CD4-positive, alpha-beta T cell (primary cell): ENCODE measurements around the gene DIAPH1. TPM values are rescaled to one million over a fixed set of nuclear protein-coding genes. Genes with fewer than 3 reads are reported as not detected.

ENCODE experiments used
- ATAC-seq: fragments of 200-7000 bp; cut with Tn5 transposase; one replicate; pipeline ENCODE4 v1.10.0; 2022; ENCODE audit warnings: mild to moderate bottlenecking; ENCODE audit not compliant: poor library complexity
- CTCF ChIA-PET: fragments of 350-600 bp; sonication (Branson Sonifier 250); formaldehyde crosslinking; loops from one replicate; lab custom pipeline; 2021; ENCODE audit warnings: antibody characterized with exemption, inconsistent platforms; lab: Charles Lee
- POLR2A ChIA-PET: fragments of 350-600 bp; sonication (Branson Sonifier 250); formaldehyde crosslinking; loops from one replicate; lab custom pipeline; 2021; ENCODE audit warnings: antibody characterized with exemption, inconsistent platforms; lab: Charles Lee
- DNase-seq, 14 experiments: peaks; one replicate each; pipeline ENCODE4 v3.0.0-alpha.2; 2013 to 2020; ENCODE audit warnings: mixed read lengths in 2 of 14
- H3K27ac ChIP-seq, 2 donors: one replicate each; pipeline versions ENCODE4 v1.5.1 to v1.7.0; 2013; ENCODE audit warnings: low read length in 2 of 2, low read depth in 1 of 2, mild to moderate bottlenecking in 1 of 2
- H3K27me3 ChIP-seq, 2 experiments: 1 replicate in 1 of 2; 2 replicates in 1 of 2; pipeline versions ENCODE4 v1.6.1 to v1.7.0; 2013; ENCODE audit warnings: low read length in 2 of 2, control low read depth in 1 of 2, mild to moderate bottlenecking in 1 of 2, moderate library complexity in 1 of 2; ENCODE audit not compliant: insufficient read depth in 2 of 2, control insufficient read depth in 1 of 2
- H3K36me3 ChIP-seq: one replicate; pipeline ENCODE4 v1.6.1; 2013; ENCODE audit warnings: low read length, control low read depth; ENCODE audit not compliant: insufficient read depth
- H3K4me1 ChIP-seq: one replicate; pipeline ENCODE4 v1.6.1; 2013; ENCODE audit warnings: low read length, control low read depth; ENCODE audit not compliant: insufficient read depth
- H3K4me3 ChIP-seq: one replicate; pipeline ENCODE4 v1.5.1; 2013; ENCODE audit warnings: mild to moderate bottlenecking, low read length, moderate library complexity
- H3K9me3 ChIP-seq, 2 experiments: 1 replicate in 1 of 2; 2 replicates in 1 of 2; pipeline versions ENCODE4 v1.6.1 to v1.7.0; 2013; ENCODE audit warnings: low read length in 2 of 2, mild to moderate bottlenecking in 2 of 2, control low read depth in 1 of 2, moderate library complexity in 1 of 2; ENCODE audit not compliant: control insufficient read depth in 1 of 2, insufficient read depth in 1 of 2
- H3K27ac Mint-ChIP-seq: one replicate; pipeline ENCODE4 v1.8.0; 2020; ENCODE audit warnings: mixed read lengths
- H3K27me3 Mint-ChIP-seq: one replicate; pipeline ENCODE4 v1.8.0; 2021; ENCODE audit warnings: mixed read lengths
- H3K36me3 Mint-ChIP-seq: one replicate; pipeline ENCODE4 v1.8.0; 2021; ENCODE audit warnings: low read depth, mixed read lengths
- H3K4me1 Mint-ChIP-seq: one replicate; pipeline ENCODE4 v1.8.0; 2021; ENCODE audit warnings: low read depth, mixed read lengths
- H3K4me3 Mint-ChIP-seq: one replicate; pipeline ENCODE4 v1.8.0; 2020; ENCODE audit warnings: mild to moderate bottlenecking, mixed read lengths
- H3K9me3 Mint-ChIP-seq: one replicate; pipeline ENCODE4 v1.8.0; 2020; ENCODE audit warnings: mixed read lengths
- CTCF ChIP-seq: fragments of 200-600 bp; IDR thresholded peaks from one replicate; pipeline ENCODE4 v1.8.0; 2022; ENCODE audit warnings: antibody characterized with exemption, mild to moderate bottlenecking
- intact Hi-C, 2 experiments: fragments of 100-400 bp; cut with DNase I in 1 of 2; cut with micrococcal nuclease in 1 of 2; formaldehyde crosslinking; loops; one replicate each; pipeline versions ENCODE4 v1.15.1 to v1.9.0; 2023 to 2025; cut with DNase I, micrococcal nuclease
- total RNA-seq, 174 experiments: library from RNA in 2 of 174; stranded (reverse) in 2 of 174; gene quantifications; one replicate each; pipeline ENCODE4 v1.2.3 and lab custom pipeline; 2021 to 2026

The DIAPH1 gene
- total RNA-seq, 2 experiments from 2014 or later: 159 to 161 TPM

- H3K4me3 ChIP-seq: peak overlapping the region; percentile 52
- TF ChIP-seq CTCF: no peak
- H3K4me1 ChIP-seq: peaks cover 26% of the 10 kb centered on the region
- Mint-ChIP-seq H3K9me3 (no peaks in the 10 kb centered on the region), H3K36me3 (peaks cover 14% of the 10 kb centered on the region), H3K27me3 (peaks cover 4% of the 10 kb centered on the region), H3K4me3 (peak overlapping the region; percentile 95), H3K27ac (peak overlapping the region; percentile 72), H3K4me1 (peaks cover 25% of the 10 kb centered on the region)
- CTCF ChIA-PET: interaction anchor here (0.6 to 3.6 kb wide), 14 partner anchors 9 to 456 kb away, joined by 3 to 19 read pairs (median 3); partner anchors contain the start of genes PCDHGA10, PCDHGA11, PCDHGB3 and PCDHGB5
- H3K27ac ChIP-seq: no peak overlapping the region
- no peaks in the 10 kb centered on the region for H3K27me3 ChIP-seq
- POLR2A ChIA-PET: interaction anchor here (0.6 to 5.0 kb wide), 7 partner anchors 8 to 193 kb away, joined by 3 to 26 read pairs (median 3); partner anchors contain the start of genes PCDHGC4 and TAF7
- ATAC-seq: peak; percentile 53
- peaks cover 0 to 5% of the 10 kb centered on the region in 2 experiments for H3K9me3 ChIP-seq
- H3K36me3 ChIP-seq: peaks cover 37% of the 10 kb centered on the region
- intact Hi-C loops: no loop called here
- DNase-seq: peak in 10 of 14 experiments; percentile 9 to 57 (median 24)
These were observed 105.7 kb downstream of the DIAPH1 start for GRCh38 chr5:141512911-141513626.

- Mint-ChIP-seq H3K4me1 (peaks cover 25% of the 10 kb centered on the region), H3K36me3 (peaks cover 14% of the 10 kb centered on the region), H3K9me3 (no peaks in the 10 kb centered on the region), H3K27me3 (peaks cover 4% of the 10 kb centered on the region), H3K4me3 (peak overlapping the region; percentile 95), H3K27ac (peak overlapping the region; percentile 72)
- ChIA-PET POLR2A (interaction anchor here (0.6 to 5.0 kb wide), 6 partner anchors 9 to 192 kb away, joined by 3 to 26 read pairs (median 3); partner anchors contain the start of genes PCDHGC4 and TAF7), CTCF (interaction anchor here (0.6 to 3.6 kb wide), 12 partner anchors 12 to 457 kb away, joined by 3 to 19 read pairs (median 4); partner anchors contain the start of genes PCDHGA10, PCDHGA11, PCDHGB3 and PCDHGB5)
- TF ChIP-seq CTCF: peak; percentile 95
- H3K27ac ChIP-seq: no peak overlapping the region
- H3K4me1 ChIP-seq: peaks cover 26% of the 10 kb centered on the region
- intact Hi-C loops: no loop called here
- no peaks in the 10 kb centered on the region for H3K27me3 ChIP-seq
- peak; percentile 70 to 91 (median 82) for DNase-seq
- peak overlapping the region; percentile 52 for H3K4me3 ChIP-seq
- peaks cover 31% of the 10 kb centered on the region for H3K36me3 ChIP-seq
- H3K9me3 ChIP-seq: peaks cover 0 to 5% of the 10 kb centered on the region in 2 experiments
- ATAC-seq: peak; percentile 51
These were observed 106.3 kb downstream of the DIAPH1 start for GRCh38 chr5:141512390-141512910.

GRCh38 chr5:141511771-141512325, 107.0 kb downstream of the DIAPH1 start:
- Histone ChIP-seq H3K9me3 (peaks cover 0 to 5% of the 10 kb centered on the region in 2 experiments), H3K36me3 (peaks cover 25% of the 10 kb centered on the region), H3K4me1 (peaks cover 26% of the 10 kb centered on the region), H3K27me3 (no peaks in the 10 kb centered on the region), H3K4me3 (peak overlapping the region; percentile 52), H3K27ac (no peak overlapping the region)
- Mint-ChIP-seq H3K4me1 (peaks cover 25% of the 10 kb centered on the region), H3K27ac (no peak overlapping the region), H3K9me3 (no peaks in the 10 kb centered on the region), H3K27me3 (peaks cover 4% of the 10 kb centered on the region), H3K4me3 (peak overlapping the region; percentile 56), H3K36me3 (peaks cover 14% of the 10 kb centered on the region)
- no peak for DNase-seq
- ChIA-PET POLR2A (interaction anchor here (1.4 to 5.0 kb wide), 2 partner anchors 9 to 191 kb away, joined by 4 to 26 read pairs; partner anchors contain the start of gene TAF7), CTCF (interaction anchor here (0.8 to 2.5 kb wide), 4 partner anchors 45 to 142 kb away, joined by 3 to 10 read pairs (median 5); partner anchors contain the start of genes PCDHGA11, PCDHGB3 and PCDHGB5)
- no peak for ATAC-seq
- intact Hi-C loops: no loop called here
- TF ChIP-seq CTCF: no peak
